ENCODE measurements around the gene CETP. TPM values are rescaled to one million over a fixed set of nuclear protein-coding genes. Genes with fewer than 3 reads are reported as not detected.

CETP gene
- total RNA-seq, 1 donor from 2014 or later = 3.1 TPM

DNA sequence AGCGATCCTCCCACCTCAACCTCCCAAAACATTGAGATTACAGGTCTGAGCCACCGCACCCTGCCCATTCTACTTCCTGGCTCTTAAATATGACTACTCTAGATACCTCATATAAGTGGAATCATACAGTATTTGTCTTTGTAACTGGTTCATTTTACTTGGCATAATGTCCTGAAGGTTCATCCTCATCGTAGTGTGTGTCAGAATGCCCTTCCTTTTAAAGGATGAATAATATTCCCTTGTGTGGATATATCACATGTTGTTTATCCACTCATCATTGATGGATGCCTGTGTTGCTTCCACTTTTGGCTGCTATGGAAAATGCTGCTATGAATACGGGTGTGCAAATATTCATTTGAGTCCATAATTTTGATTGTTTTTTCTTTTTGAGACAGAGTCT, 5.7 kb upstream of the CETP start:
- peaks cover 4 to 7% (median 7%) of the 10 kb centered on the region in 3 donors for H3K4me1 ChIP-seq (ENCODE audit: control insufficient read depth in 3 of 3, insufficient read depth in 3 of 3, low read length in 3 of 3)
- H3K36me3 ChIP-seq (ENCODE audit: control insufficient read depth in 3 of 3, insufficient read depth in 3 of 3, low read length in 3 of 3) = no peaks in the 10 kb centered on the region
- H3K9me3 ChIP-seq (ENCODE audit: control insufficient read depth in 3 of 3, low read length in 3 of 3) = no peaks in the 10 kb centered on the region
- no peak overlapping the region for H3K9ac ChIP-seq (ENCODE audit: low read depth in 1 of 3, low read length in 3 of 3)
- H3K27me3 ChIP-seq (ENCODE audit: control insufficient read depth in 3 of 3, insufficient read depth in 3 of 3, low read length in 3 of 3) = no peaks in the 10 kb centered on the region
- no peak overlapping the region for H3K27ac ChIP-seq (ENCODE audit: low read depth, low read length)
- no peak overlapping the region for H3K4me3 ChIP-seq (ENCODE audit: low read length in 3 of 3)

DNA sequence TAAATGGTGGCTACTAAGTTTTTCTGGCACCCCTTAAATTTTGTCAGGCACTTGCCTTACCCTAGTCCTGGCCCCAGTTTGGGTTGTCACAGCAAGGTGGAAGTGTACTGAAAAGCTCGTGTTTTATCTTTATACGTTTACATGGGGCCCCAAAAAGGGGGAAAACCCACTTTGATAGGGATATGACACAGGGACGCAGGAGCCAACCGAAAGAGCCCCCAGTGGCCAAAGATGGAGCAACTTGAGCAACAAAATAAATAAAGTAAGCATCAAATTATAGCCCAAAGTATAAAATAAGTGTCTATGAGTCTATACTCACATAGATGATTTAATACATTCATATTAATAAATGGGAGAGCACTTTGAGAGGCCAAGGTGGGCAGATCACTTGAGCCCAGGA, 5.0 kb upstream of the CETP start:
- Histone ChIP-seq H3K4me3 (ENCODE audit: low read length in 3 of 3) (no peak overlapping the region), H3K36me3 (ENCODE audit: control insufficient read depth in 3 of 3, insufficient read depth in 3 of 3, low read length in 3 of 3) (no peaks in the 10 kb centered on the region), H3K27me3 (ENCODE audit: control insufficient read depth in 3 of 3, insufficient read depth in 3 of 3, low read length in 3 of 3) (no peaks in the 10 kb centered on the region), H3K27ac (ENCODE audit: low read depth, low read length) (no peak overlapping the region), H3K4me1 (ENCODE audit: control insufficient read depth in 3 of 3, insufficient read depth in 3 of 3, low read length in 3 of 3) (peaks cover 7 to 10% (median 8%) of the 10 kb centered on the region in 3 donors), H3K9me3 (ENCODE audit: control insufficient read depth in 3 of 3, low read length in 3 of 3) (no peaks in the 10 kb centered on the region), H3K9ac (ENCODE audit: low read depth in 1 of 3, low read length in 3 of 3) (no peak overlapping the region)

DNA sequence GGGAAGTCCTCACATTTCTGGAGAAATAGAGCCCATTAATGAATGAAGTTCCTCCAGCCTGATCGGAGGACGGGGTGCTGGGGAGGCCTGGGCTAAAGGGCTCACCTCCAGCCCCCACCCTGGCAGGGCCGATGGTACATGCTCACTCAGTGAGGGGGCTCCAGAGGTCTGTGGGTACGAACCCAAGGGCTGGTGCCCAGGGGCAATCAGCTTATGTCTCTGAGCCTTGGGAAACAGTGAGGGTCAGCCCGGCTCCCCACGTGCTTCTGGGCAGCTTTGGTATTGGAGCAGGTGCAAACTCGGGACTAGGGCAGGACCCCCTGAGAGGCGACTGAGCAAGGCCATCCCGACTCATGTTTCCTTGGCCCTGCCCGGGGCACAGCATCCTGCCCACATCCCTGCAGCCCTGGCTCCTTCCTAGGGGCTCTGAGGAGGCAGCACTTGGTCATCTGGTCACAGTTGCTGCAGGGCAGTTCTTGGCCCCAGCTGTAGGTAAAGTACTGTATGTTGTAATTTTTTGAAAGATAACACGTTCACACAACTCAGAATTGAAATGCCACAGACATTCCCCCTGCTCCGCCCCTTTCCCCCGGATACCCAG, 969 bp upstream of the CETP start:
- H3K36me3 ChIP-seq (ENCODE audit: control insufficient read depth in 3 of 3, insufficient read depth in 3 of 3, low read length in 3 of 3) = no peaks in the 10 kb centered on the region
- no peak overlapping the region for H3K4me3 ChIP-seq (ENCODE audit: low read length in 3 of 3)
- H3K27me3 ChIP-seq (ENCODE audit: control insufficient read depth in 3 of 3, insufficient read depth in 3 of 3, low read length in 3 of 3) = no peaks in the 10 kb centered on the region
- H3K9me3 ChIP-seq (ENCODE audit: control insufficient read depth in 3 of 3, low read length in 3 of 3) = no peaks in the 10 kb centered on the region
- peak overlapping the region; percentile 58 for H3K27ac ChIP-seq (ENCODE audit: low read depth, low read length)
- H3K9ac ChIP-seq (ENCODE audit: low read depth in 1 of 3, low read length in 3 of 3) = peak overlapping the region in 1 of 3 donors; percentile 8
- peaks cover 18 to 26% (median 23%) of the 10 kb centered on the region in 3 donors for H3K4me1 ChIP-seq (ENCODE audit: control insufficient read depth in 3 of 3, insufficient read depth in 3 of 3, low read length in 3 of 3)

- H3K4me1 ChIP-seq (ENCODE audit: control insufficient read depth in 3 of 3, insufficient read depth in 3 of 3, low read length in 3 of 3) = peaks cover 23 to 27% (median 25%) of the 10 kb centered on the region in 3 donors
- H3K36me3 ChIP-seq (ENCODE audit: control insufficient read depth in 3 of 3, insufficient read depth in 3 of 3, low read length in 3 of 3) = no peaks in the 10 kb centered on the region
- H3K9ac ChIP-seq (ENCODE audit: low read depth in 1 of 3, low read length in 3 of 3) = no peak overlapping the region
- peak overlapping the region; percentile 58 for H3K27ac ChIP-seq (ENCODE audit: low read depth, low read length)
- no peak overlapping the region for H3K4me3 ChIP-seq (ENCODE audit: low read length in 3 of 3)
- no peaks in the 10 kb centered on the region for H3K9me3 ChIP-seq (ENCODE audit: control insufficient read depth in 3 of 3, low read length in 3 of 3)
- no peaks in the 10 kb centered on the region for H3K27me3 ChIP-seq (ENCODE audit: control insufficient read depth in 3 of 3, insufficient read depth in 3 of 3, low read length in 3 of 3)
These were observed 364 bp upstream of the CETP start for GRCh38 chr16:56961386-56961785.

- Histone ChIP-seq H3K27ac (ENCODE audit: low read depth, low read length) (no peak overlapping the region), H3K9ac (ENCODE audit: low read depth in 1 of 3, low read length in 3 of 3) (no peak overlapping the region), H3K36me3 (ENCODE audit: control insufficient read depth in 3 of 3, insufficient read depth in 3 of 3, low read length in 3 of 3) (no peaks in the 10 kb centered on the region), H3K4me1 (ENCODE audit: control insufficient read depth in 3 of 3, insufficient read depth in 3 of 3, low read length in 3 of 3) (peaks cover 23 to 27% (median 23%) of the 10 kb centered on the region in 3 donors), H3K27me3 (ENCODE audit: control insufficient read depth in 3 of 3, insufficient read depth in 3 of 3, low read length in 3 of 3) (no peaks in the 10 kb centered on the region), H3K4me3 (ENCODE audit: low read length in 3 of 3) (no peak overlapping the region), H3K9me3 (ENCODE audit: control insufficient read depth in 3 of 3, low read length in 3 of 3) (no peaks in the 10 kb centered on the region)
These were observed 2.7 kb downstream of the CETP start for GRCh38 chr16:56964243-56965148.

DNA sequence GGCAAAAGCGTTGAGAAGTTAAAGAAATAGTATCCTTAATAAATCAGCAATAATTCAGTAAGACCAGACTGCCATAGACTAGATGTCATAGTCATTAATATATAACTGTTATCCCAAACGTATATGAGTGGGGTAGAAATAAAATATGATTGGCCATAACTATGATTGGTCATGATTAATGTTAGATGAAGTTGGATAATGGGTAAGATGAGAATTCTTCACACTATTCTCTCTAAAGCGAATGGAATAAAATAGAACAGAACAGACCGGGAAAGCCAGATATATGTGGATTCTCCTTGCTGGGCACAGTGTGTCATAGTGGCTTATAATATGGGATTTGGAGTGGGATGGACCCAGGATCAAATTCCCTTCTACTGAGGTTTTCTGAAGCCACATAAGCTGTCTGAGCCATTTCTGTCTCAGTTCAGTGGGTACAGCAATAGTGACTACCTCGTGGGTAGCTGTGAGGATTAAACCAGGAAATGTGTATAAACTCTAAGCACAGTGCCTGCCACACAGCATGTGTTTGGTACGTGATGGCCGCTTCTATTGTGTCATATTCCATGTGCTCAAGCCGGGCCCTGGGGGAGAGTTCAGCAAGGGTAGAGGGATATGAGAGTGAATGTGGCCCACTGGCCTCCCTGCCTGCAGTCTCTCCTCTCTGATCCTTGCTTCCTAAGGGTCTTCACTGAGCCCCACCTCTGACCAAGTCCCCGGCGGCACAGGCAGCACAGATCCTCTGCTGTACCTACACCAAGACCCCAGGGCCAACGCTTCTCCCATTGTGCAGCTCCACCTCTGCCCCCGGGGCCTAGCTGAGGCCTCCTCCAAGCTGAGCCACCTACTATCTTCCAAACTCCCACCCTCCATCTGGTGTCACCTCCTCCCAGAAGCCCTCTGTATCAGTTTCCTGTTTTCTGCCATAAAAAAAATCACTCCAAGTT, 3.7 kb downstream of the CETP start:
- H3K4me1 ChIP-seq (ENCODE audit: control insufficient read depth in 3 of 3, insufficient read depth in 3 of 3, low read length in 3 of 3) = peaks cover 23 to 27% (median 23%) of the 10 kb centered on the region in 3 donors
- no peaks in the 10 kb centered on the region for H3K27me3 ChIP-seq (ENCODE audit: control insufficient read depth in 3 of 3, insufficient read depth in 3 of 3, low read length in 3 of 3)
- no peaks in the 10 kb centered on the region for H3K36me3 ChIP-seq (ENCODE audit: control insufficient read depth in 3 of 3, insufficient read depth in 3 of 3, low read length in 3 of 3)
- H3K9ac ChIP-seq (ENCODE audit: low read depth in 1 of 3, low read length in 3 of 3) = peak overlapping the region in 1 of 3 donors; percentile 8
- H3K9me3 ChIP-seq (ENCODE audit: control insufficient read depth in 3 of 3, low read length in 3 of 3) = no peaks in the 10 kb centered on the region
- H3K4me3 ChIP-seq (ENCODE audit: low read length in 3 of 3) = no peak overlapping the region
- peak overlapping the region; percentile 25 for H3K27ac ChIP-seq (ENCODE audit: low read depth, low read length)

DNA sequence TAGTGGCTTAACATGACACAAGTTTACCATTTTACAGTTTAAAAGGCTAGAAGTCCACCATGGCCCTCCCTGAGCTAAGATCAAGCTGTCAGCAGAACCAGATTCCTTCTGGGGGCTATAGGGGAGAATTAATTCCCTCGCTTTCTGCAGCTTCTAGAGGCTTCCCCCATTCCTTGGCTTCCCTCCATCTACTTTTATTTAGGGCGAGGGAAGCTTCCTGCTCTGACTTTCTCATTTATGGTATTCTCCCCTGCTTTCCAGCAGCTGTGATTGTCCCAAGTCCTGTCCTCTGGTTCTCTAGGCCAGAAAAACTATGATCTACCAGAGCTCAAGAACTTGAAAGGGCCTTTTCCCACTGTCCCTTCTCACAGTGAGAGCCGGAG, 4.3 kb downstream of the CETP start:
- H3K36me3 ChIP-seq (ENCODE audit: control insufficient read depth in 3 of 3, insufficient read depth in 3 of 3, low read length in 3 of 3) = no peaks in the 10 kb centered on the region
- no peak overlapping the region for H3K4me3 ChIP-seq (ENCODE audit: low read length in 3 of 3)
- H3K27me3 ChIP-seq (ENCODE audit: control insufficient read depth in 3 of 3, insufficient read depth in 3 of 3, low read length in 3 of 3) = no peaks in the 10 kb centered on the region
- H3K27ac ChIP-seq (ENCODE audit: low read depth, low read length) = peak overlapping the region; percentile 25
- peak overlapping the region in 1 of 3 donors; percentile 8 for H3K9ac ChIP-seq (ENCODE audit: low read depth in 1 of 3, low read length in 3 of 3)
- peaks cover 18 to 21% (median 20%) of the 10 kb centered on the region in 3 donors for H3K4me1 ChIP-seq (ENCODE audit: control insufficient read depth in 3 of 3, insufficient read depth in 3 of 3, low read length in 3 of 3)
- no peaks in the 10 kb centered on the region for H3K9me3 ChIP-seq (ENCODE audit: control insufficient read depth in 3 of 3, low read length in 3 of 3)

DNA sequence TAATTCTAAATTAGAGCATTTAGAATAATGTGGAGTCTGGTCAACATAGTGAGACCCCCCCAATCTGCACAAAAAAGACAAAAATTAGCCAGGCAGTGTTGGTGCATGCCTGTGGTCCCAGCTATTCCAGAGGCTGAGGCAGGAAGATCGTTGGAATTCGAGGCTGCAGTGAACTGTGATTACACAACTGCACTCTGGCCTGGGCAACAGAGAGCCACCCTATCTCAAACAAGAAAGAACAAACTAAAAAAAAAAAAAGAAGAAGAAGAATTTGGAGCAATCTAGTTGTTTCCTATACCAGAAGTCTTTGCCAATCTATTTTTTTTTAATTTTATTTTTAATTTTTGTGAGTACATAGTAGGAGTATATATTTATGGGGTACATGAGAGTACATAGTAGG, 6.0 kb downstream of the CETP start:
- H3K9me3 ChIP-seq (ENCODE audit: control insufficient read depth in 3 of 3, low read length in 3 of 3) = no peaks in the 10 kb centered on the region
- H3K27me3 ChIP-seq (ENCODE audit: control insufficient read depth in 3 of 3, insufficient read depth in 3 of 3, low read length in 3 of 3) = no peaks in the 10 kb centered on the region
- H3K4me3 ChIP-seq (ENCODE audit: low read length in 3 of 3) = no peak overlapping the region
- H3K36me3 ChIP-seq (ENCODE audit: control insufficient read depth in 3 of 3, insufficient read depth in 3 of 3, low read length in 3 of 3) = no peaks in the 10 kb centered on the region
- no peak overlapping the region for H3K9ac ChIP-seq (ENCODE audit: low read depth in 1 of 3, low read length in 3 of 3)
- H3K27ac ChIP-seq (ENCODE audit: low read depth, low read length) = no peak overlapping the region
- H3K4me1 ChIP-seq (ENCODE audit: control insufficient read depth in 3 of 3, insufficient read depth in 3 of 3, low read length in 3 of 3) = peaks cover 13 to 15% (median 13%) of the 10 kb centered on the region in 3 donors

DNA sequence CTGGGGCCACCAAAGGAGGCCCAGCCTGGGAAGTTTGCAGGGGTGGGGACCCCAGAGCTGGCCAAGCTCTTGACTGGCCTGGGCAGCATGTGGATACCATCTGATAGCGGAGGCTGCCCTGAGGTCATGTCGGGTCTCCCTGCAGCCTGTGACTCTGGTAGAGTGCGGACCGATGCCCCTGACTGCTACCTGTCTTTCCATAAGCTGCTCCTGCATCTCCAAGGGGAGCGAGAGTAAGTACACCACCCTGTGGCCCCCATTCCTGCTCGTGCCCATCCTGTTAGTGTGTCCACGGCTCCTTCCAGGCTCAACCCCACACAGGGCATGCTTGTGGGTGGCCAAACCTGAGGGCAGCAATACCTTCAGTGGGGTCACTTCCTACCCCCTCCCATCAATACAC, 8.0 kb downstream of the CETP start:
- peaks cover 8 to 15% (median 11%) of the 10 kb centered on the region in 3 donors for H3K4me1 ChIP-seq (ENCODE audit: control insufficient read depth in 3 of 3, insufficient read depth in 3 of 3, low read length in 3 of 3)

More for the DNA sequence above, 8.0 kb downstream of the CETP start:
- Histone ChIP-seq H3K36me3 (ENCODE audit: control insufficient read depth in 3 of 3, insufficient read depth in 3 of 3, low read length in 3 of 3) (no peaks in the 10 kb centered on the region), H3K27ac (ENCODE audit: low read depth, low read length) (no peak overlapping the region), H3K9me3 (ENCODE audit: control insufficient read depth in 3 of 3, low read length in 3 of 3) (no peaks in the 10 kb centered on the region), H3K4me3 (ENCODE audit: low read length in 3 of 3) (no peak overlapping the region), H3K27me3 (ENCODE audit: control insufficient read depth in 3 of 3, insufficient read depth in 3 of 3, low read length in 3 of 3) (no peaks in the 10 kb centered on the region), H3K9ac (ENCODE audit: low read depth in 1 of 3, low read length in 3 of 3) (no peak overlapping the region)

Measured in skeletal muscle tissue (tissue), 4 donors.